Measurements from ENCODE around the gene SERPINB10.

- TF ChIP-seq, protein P1, sequence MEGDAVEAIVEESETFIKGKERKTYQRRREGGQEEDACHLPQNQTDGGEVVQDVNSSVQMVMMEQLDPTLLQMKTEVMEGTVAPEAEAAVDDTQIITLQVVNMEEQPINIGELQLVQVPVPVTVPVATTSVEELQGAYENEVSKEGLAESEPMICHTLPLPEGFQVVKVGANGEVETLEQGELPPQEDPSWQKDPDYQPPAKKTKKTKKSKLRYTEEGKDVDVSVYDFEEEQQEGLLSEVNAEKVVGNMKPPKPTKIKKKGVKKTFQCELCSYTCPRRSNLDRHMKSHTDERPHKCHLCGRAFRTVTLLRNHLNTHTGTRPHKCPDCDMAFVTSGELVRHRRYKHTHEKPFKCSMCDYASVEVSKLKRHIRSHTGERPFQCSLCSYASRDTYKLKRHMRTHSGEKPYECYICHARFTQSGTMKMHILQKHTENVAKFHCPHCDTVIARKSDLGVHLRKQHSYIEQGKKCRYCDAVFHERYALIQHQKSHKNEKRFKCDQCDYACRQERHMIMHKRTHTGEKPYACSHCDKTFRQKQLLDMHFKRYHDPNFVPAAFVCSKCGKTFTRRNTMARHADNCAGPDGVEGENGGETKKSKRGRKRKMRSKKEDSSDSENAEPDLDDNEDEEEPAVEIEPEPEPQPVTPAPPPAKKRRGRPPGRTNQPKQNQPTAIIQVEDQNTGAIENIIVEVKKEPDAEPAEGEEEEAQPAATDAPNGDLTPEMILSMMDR (conservative IDR thresholded peaks at IDR 0.05; ENCODE audit: low read length) = no peak
- TF ChIP-seq EZH2phosphoT487 (IDR thresholded peaks at IDR 0.05; ENCODE audit: borderline replicate concordance) = no peak
These were observed 28.8 kb upstream of the SERPINB10 start for GRCh38 chr18:63878925-63879324.
